Measurements from ENCODE around the gene MS4A15. TPM values are rescaled to one million over a fixed set of nuclear protein-coding genes. Genes with fewer than 3 reads are reported as not detected.

The MS4A15 gene
- total and polyA plus RNA-seq, 10 of the 15 experiments (the other 5 are each of a cell fraction or from before 2014, with no cell fraction given) = 0.05 to 0.84 (median 0.45) TPM

DNA sequence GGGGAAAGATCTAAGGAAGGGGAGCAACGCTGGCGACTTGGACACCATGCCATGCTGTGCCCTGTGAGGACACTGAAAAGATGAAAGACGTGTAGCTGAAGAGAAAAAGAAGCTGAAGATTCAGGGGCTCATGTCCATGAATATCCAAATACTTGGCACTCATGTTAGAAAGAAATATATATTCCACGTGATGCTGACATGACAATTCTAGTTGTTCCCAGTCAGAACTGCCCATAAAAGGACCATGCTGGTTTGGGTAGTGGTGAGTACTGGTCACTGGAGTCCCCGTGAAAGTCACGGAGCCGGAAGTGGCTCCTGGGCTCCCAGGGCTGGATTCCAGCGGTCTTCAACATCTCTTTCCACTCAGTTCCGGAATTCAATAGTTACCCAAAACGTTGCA, 9.9 kb downstream of the MS4A15 start:
- BruUV-seq (replicated peaks) = no TSS peak
- RAD21 ChIA-PET (ENCODE audit: unreplicated experiment) = interaction anchor here (7.4 kb wide), 1 partner anchor 8 kb away, joined by 119 read pairs; no protein-coding TSS in a partner anchor
- no peak for FAIRE-seq

More for the DNA sequence above, 9.9 kb downstream of the MS4A15 start:
- in situ Hi-C loops (cut with MboI) (loop anchor here (10.0 to 25.0 kb wide), 2 partner anchors 402 to 1579 kb away; no protein-coding TSS in a partner anchor), intact Hi-C loops (cut with micrococcal nuclease; ENCODE audit: unreplicated experiment) (loop anchor here (10.0 kb wide), 3 partner anchors 398 to 572 kb away; partner anchors contain the start of gene VPS37C)
- Histone ChIP-seq H3K79me2 (ENCODE audit: control insufficient read depth, insufficient read depth, low read length) (no peaks in the 10 kb centered on the region), H3K4me1 (ENCODE audit: control insufficient read depth, insufficient read depth, low read length) (peaks cover 46% of the 10 kb centered on the region), H2AFZ (ENCODE audit: control insufficient read depth, low read depth, low read length) (no peak overlapping the region), H3K4me2 (ENCODE audit: control insufficient read depth, insufficient read depth) (no peak overlapping the region), H3K9me3 (replicated peaks; ENCODE audit: control insufficient read depth, insufficient read depth, low read length) (peaks cover 1% of the 10 kb centered on the region; the same call in 2 of the 3 replicates), H4K20me1 (ENCODE audit: control insufficient read depth, insufficient read depth) (no peaks in the 10 kb centered on the region; the same call in 1 of the 2 replicates), H3K9ac (ENCODE audit: control insufficient read depth, insufficient read depth, low read length) (no peak overlapping the region), H3K27me3 (replicated peaks in 1 of 2; ENCODE audit: control insufficient read depth in 2 of 2, insufficient read depth in 2 of 2, low read length in 1 of 2) (no peaks in the 10 kb centered on the region), H3K36me3 (ENCODE audit: control insufficient read depth in 2 of 2, insufficient read depth in 2 of 2, low read length in 1 of 2) (no peaks in the 10 kb centered on the region), H3K4me3 (no peak overlapping the region), H3K27ac (ENCODE audit: control insufficient read depth, insufficient read depth) (no peak overlapping the region)
- no peak for DNase-seq (ENCODE audit: low read depth, low spot score)
- CTCF ChIA-PET = interaction anchor here (1.2 to 7.3 kb wide), 4 partner anchors 12 to 133 kb away, joined by 3 to 184 read pairs (median 48); partner anchors contain the start of gene MS4A8
- POLR2A ChIA-PET = interaction anchor here (2.2 kb wide), 1 partner anchor 10 kb away, joined by 7 read pairs; no protein-coding TSS in a partner anchor
- TF ChIP-seq NR2F1 (conservative IDR thresholded peaks at IDR 0.05) (no peak), ZNF207 (IDR thresholded peaks at IDR 0.05; ENCODE audit: borderline replicate concordance) (no peak), CHD4 (IDR thresholded peaks at IDR 0.05) (no peak), REST (IDR thresholded peaks at IDR 0.05; ENCODE audit: low read depth, low read length) (no peak), NR2C2 (IDR thresholded peaks at IDR 0.05; ENCODE audit: borderline replicate concordance, control insufficient read depth, insufficient read length, low read depth) (no peak)
- TF ChIP-seq, protein P1, sequence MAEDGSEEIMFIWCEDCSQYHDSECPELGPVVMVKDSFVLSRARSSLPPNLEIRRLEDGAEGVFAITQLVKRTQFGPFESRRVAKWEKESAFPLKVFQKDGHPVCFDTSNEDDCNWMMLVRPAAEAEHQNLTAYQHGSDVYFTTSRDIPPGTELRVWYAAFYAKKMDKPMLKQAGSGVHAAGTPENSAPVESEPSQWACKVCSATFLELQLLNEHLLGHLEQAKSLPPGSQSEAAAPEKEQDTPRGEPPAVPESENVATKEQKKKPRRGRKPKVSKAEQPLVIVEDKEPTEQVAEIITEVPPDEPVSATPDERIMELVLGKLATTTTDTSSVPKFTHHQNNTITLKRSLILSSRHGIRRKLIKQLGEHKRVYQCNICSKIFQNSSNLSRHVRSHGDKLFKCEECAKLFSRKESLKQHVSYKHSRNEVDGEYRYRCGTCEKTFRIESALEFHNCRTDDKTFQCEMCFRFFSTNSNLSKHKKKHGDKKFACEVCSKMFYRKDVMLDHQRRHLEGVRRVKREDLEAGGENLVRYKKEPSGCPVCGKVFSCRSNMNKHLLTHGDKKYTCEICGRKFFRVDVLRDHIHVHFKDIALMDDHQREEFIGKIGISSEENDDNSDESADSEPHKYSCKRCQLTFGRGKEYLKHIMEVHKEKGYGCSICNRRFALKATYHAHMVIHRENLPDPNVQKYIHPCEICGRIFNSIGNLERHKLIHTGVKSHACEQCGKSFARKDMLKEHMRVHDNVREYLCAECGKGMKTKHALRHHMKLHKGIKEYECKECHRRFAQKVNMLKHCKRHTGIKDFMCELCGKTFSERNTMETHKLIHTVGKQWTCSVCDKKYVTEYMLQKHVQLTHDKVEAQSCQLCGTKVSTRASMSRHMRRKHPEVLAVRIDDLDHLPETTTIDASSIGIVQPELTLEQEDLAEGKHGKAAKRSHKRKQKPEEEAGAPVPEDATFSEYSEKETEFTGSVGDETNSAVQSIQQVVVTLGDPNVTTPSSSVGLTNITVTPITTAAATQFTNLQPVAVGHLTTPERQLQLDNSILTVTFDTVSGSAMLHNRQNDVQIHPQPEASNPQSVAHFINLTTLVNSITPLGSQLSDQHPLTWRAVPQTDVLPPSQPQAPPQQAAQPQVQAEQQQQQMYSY (CRISPR knock-in tag; IDR thresholded peaks at IDR 0.05) = no peak
- TF ChIP-seq, protein P2, sequence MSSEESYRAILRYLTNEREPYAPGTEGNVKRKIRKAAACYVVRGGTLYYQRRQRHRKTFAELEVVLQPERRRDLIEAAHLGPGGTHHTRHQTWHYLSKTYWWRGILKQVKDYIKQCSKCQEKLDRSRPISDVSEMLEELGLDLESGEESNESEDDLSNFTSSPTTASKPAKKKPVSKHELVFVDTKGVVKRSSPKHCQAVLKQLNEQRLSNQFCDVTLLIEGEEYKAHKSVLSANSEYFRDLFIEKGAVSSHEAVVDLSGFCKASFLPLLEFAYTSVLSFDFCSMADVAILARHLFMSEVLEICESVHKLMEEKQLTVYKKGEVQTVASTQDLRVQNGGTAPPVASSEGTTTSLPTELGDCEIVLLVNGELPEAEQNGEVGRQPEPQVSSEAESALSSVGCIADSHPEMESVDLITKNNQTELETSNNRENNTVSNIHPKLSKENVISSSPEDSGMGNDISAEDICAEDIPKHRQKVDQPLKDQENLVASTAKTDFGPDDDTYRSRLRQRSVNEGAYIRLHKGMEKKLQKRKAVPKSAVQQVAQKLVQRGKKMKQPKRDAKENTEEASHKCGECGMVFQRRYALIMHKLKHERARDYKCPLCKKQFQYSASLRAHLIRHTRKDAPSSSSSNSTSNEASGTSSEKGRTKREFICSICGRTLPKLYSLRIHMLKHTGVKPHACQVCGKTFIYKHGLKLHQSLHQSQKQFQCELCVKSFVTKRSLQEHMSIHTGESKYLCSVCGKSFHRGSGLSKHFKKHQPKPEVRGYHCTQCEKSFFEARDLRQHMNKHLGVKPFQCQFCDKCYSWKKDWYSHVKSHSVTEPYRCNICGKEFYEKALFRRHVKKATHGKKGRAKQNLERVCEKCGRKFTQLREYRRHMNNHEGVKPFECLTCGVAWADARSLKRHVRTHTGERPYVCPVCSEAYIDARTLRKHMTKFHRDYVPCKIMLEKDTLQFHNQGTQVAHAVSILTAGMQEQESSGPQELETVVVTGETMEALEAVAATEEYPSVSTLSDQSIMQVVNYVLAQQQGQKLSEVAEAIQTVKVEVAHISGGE (CRISPR knock-in tag; IDR thresholded peaks at IDR 0.05) = no peak
- SMC1A ChIA-PET (ENCODE audit: uncharacterized antibody, unreplicated experiment) = interaction anchor here (1.5 to 7.8 kb wide), 2 partner anchors 10 to 65 kb away, joined by 4 to 143 read pairs; no protein-coding TSS in a partner anchor
- no peak for ATAC-seq
- WGBS (ENCODE audit: insufficient coverage, insufficient replicate concordance, low lambda C conversion rate, missing lambda C conversion rate) = 96% methylated on average over 10 of the region's 10 CpGs

Measured in GM12878 (cell line).